Middle frontal gyrus (tissue), 1 donor: ENCODE data around the gene NKD2.
"Not testable (repeated sequence)": the region's sequence is repeated elsewhere in the genome, so short reads cannot be mapped to it uniquely, and the experiment has no call there.

ENCODE experiments used
- DNase-seq: peaks from one replicate; pipeline ENCODE4 v3.0.0-alpha.2; 2015; ENCODE audit warnings: low spot score; ENCODE audit errors: extremely low spot score

NKD2 gene

GRCh38 chr5:1068895-1069719, 60.5 kb downstream of the NKD2 start:
- DNase-seq = no peak

- DNase-seq = no peak
Measured at GRCh38 chr5:1069720-1070088, 61.1 kb downstream of the NKD2 start.

- no peak for DNase-seq
Measured at GRCh38 chr5:1073239-1074102, 64.9 kb downstream of the NKD2 start.

- no peak for DNase-seq
Measured at GRCh38 chr5:1074226-1074625, 65.6 kb downstream of the NKD2 start.

GRCh38 chr5:1074816-1075554, 66.4 kb downstream of the NKD2 start:
- no peak for DNase-seq

- DNase-seq = no peak
Measured at GRCh38 chr5:1075555-1075881, 66.9 kb downstream of the NKD2 start.

GRCh38 chr5:1075931-1076330, 67.3 kb downstream of the NKD2 start:
- no peak for DNase-seq

GRCh38 chr5:1076406-1076805, 67.8 kb downstream of the NKD2 start:
- DNase-seq = no peak

- no peak for DNase-seq
Measured at GRCh38 chr5:1077026-1077425, 68.4 kb downstream of the NKD2 start.

- DNase-seq = no peak
Measured at GRCh38 chr5:1077491-1078020, 69.0 kb downstream of the NKD2 start.

- DNase-seq = no peak
Measured at GRCh38 chr5:1078206-1078605, 69.6 kb downstream of the NKD2 start.

GRCh38 chr5:1078851-1079250, 70.2 kb downstream of the NKD2 start:
- no peak for DNase-seq

- no peak for DNase-seq
Measured at GRCh38 chr5:1079486-1079885, 70.9 kb downstream of the NKD2 start.

GRCh38 chr5:1079961-1080360, 71.4 kb downstream of the NKD2 start:
- DNase-seq = no peak

GRCh38 chr5:1080432-1080831, 71.8 kb downstream of the NKD2 start:
- DNase-seq = no peak

- DNase-seq = no peak
Measured at GRCh38 chr5:1081519-1081918, 72.9 kb downstream of the NKD2 start.

GRCh38 chr5:1083026-1083425, 74.4 kb downstream of the NKD2 start:
- not testable (repeated sequence) for DNase-seq

- no peak for DNase-seq
Measured at GRCh38 chr5:1083823-1084605, 75.4 kb downstream of the NKD2 start.

- DNase-seq = no peak
Measured at GRCh38 chr5:1085391-1085790, 76.8 kb downstream of the NKD2 start.

- no peak for DNase-seq
Measured at GRCh38 chr5:1086137-1086536, 77.5 kb downstream of the NKD2 start.

GRCh38 chr5:1086871-1087270, 78.3 kb downstream of the NKD2 start:
- DNase-seq = no peak
